SHP77 (cell line): Measurements from ENCODE around the gene ZNF239.
"Not testable (repeated sequence)": the region's sequence is repeated elsewhere in the genome, so short reads cannot be mapped to it uniquely, and the experiment has no call there.

Experiments used
- DNase-seq, 2 experiments: peaks; one replicate each; lab custom pipeline; 2025; lab: John Stamatoyannopoulos, UW

The ZNF239 gene

GRCh38 chr10:43574001-43574892 is at the start of gene ZNF239:
TSS of gene ZNF239 (minus strand) at chr10:43574616. CDS start at chr10:43558079, 16,537 bp downstream.
- DNase-seq: no peak

- DNase-seq: no peak
Measured at GRCh38 chr10:43623351-43623750, 48.9 kb upstream of the ZNF239 start.

GRCh38 chr10:43622038-43622437 is 47.6 kb upstream of the ZNF239 start:
- DNase-seq: peak in 1 of 2 experiments; percentile 16

GRCh38 chr10:43619368-43619767 is 45.0 kb upstream of the ZNF239 start:
- no peak for DNase-seq

GRCh38 chr10:43616697-43617370 is 42.4 kb upstream of the ZNF239 start:
- no peak for DNase-seq

- DNase-seq: no peak
Measured at GRCh38 chr10:43610636-43611035, 36.2 kb upstream of the ZNF239 start.

- DNase-seq: no peak
Measured at GRCh38 chr10:43607199-43607573, 32.8 kb upstream of the ZNF239 start.

- DNase-seq: peak; percentile 58 to 80
Measured at GRCh38 chr10:43606323-43607198, 32.1 kb upstream of the ZNF239 start, which contains the start of gene ZNF485. TSS of gene ZNF485 (plus strand) at chr10:43606438. CDS start at chr10:43607051, 613 bp downstream.

- no peak for DNase-seq
Measured at GRCh38 chr10:43605850-43606322, 31.5 kb upstream of the ZNF239 start.

GRCh38 chr10:43601576-43601975 is 27.2 kb upstream of the ZNF239 start:
- not testable (repeated sequence) for DNase-seq

GRCh38 chr10:43599333-43599732 is 24.9 kb upstream of the ZNF239 start:
- no peak for DNase-seq

GRCh38 chr10:43598446-43598845 is 24.0 kb upstream of the ZNF239 start:
- no peak for DNase-seq

- DNase-seq: no peak
Measured at GRCh38 chr10:43596546-43596945, 22.1 kb upstream of the ZNF239 start.

- no peak for DNase-seq
Measured at GRCh38 chr10:43595739-43596298, 21.4 kb upstream of the ZNF239 start.

- no peak for DNase-seq
Measured at GRCh38 chr10:43594944-43595589, 20.7 kb upstream of the ZNF239 start.

- DNase-seq: no peak
Measured at GRCh38 chr10:43591303-43591904, 17.0 kb upstream of the ZNF239 start.

- not testable (repeated sequence) for DNase-seq
Measured at GRCh38 chr10:43586730-43587115, 12.3 kb upstream of the ZNF239 start.

- DNase-seq: no peak
Measured at GRCh38 chr10:43585981-43586729, 11.7 kb upstream of the ZNF239 start.

- DNase-seq: no peak
Measured at GRCh38 chr10:43585046-43585445, 10.6 kb upstream of the ZNF239 start.

- no peak for DNase-seq
Measured at GRCh38 chr10:43584051-43584450, 9.6 kb upstream of the ZNF239 start.
